ENCODE results near the gene HBE1.

The HBE1 gene

DNA sequence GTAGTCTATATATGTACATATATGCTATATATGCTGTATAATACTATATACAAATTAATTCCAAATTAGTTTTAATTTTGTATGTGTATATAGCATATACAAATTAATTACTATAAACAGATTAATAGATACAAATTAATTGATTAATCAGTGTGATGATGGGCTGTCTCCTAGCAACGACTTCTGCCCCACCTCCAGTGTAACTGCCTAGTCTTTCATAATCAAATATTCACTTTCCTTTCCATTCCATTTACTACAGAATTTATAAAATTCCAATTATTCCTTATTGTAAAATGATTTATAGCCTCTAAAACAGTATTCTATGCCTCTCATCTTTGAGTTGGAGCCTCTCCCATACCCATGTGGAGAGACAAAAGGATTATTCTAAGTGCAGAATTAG lies 36.4 kb downstream of the HBE1 start:
- TF ChIP-seq, protein P1, sequence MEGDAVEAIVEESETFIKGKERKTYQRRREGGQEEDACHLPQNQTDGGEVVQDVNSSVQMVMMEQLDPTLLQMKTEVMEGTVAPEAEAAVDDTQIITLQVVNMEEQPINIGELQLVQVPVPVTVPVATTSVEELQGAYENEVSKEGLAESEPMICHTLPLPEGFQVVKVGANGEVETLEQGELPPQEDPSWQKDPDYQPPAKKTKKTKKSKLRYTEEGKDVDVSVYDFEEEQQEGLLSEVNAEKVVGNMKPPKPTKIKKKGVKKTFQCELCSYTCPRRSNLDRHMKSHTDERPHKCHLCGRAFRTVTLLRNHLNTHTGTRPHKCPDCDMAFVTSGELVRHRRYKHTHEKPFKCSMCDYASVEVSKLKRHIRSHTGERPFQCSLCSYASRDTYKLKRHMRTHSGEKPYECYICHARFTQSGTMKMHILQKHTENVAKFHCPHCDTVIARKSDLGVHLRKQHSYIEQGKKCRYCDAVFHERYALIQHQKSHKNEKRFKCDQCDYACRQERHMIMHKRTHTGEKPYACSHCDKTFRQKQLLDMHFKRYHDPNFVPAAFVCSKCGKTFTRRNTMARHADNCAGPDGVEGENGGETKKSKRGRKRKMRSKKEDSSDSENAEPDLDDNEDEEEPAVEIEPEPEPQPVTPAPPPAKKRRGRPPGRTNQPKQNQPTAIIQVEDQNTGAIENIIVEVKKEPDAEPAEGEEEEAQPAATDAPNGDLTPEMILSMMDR (conservative IDR thresholded peaks at IDR 0.05): no peak
- H3K27ac ChIP-seq: no peak overlapping the region

DNA sequence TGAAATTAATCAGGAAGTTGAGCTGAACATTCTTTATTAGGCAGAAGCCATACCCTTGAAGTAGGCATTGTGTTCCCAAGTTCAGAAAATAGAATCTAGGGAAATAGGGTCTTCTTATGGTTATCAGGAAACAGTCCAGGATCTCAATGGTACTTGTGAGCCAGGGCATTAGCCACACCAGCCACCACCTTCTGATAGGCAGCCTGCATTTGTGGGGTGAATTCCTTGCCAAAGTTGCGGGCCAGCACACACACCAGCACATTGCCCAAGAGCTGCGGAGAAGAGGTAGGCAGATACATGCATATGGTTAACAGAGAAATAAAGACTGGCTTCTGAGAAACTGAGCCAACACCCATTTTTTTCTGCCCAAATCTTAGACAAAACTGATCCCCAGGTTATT lies 36.9 kb downstream of the HBE1 start:
- TF ChIP-seq, protein P1 (conservative IDR thresholded peaks at IDR 0.05): no peak
- no peak overlapping the region for H3K27ac ChIP-seq

DNA sequence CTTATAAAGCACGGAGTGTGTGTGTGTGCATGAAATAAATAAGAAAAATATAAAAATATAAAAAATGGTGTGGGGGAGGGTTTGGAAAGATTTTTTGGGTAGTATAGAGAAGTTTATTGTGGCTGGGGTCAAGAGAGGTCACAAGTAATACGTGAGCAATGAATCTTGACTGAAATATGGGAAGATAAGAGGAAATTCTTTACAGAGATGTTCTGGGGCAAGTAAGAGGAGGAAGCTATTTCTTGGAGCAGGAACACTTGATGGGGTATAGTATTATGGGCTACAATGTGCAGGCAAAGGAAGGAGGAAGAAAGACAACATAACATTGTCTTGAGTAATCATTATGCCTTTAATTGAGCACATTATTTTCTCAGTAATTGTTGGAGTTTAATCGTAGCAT lies 37.6 kb downstream of the HBE1 start:
- no peak overlapping the region for H3K27ac ChIP-seq
- TF ChIP-seq, protein P1 (conservative IDR thresholded peaks at IDR 0.05): no peak

DNA sequence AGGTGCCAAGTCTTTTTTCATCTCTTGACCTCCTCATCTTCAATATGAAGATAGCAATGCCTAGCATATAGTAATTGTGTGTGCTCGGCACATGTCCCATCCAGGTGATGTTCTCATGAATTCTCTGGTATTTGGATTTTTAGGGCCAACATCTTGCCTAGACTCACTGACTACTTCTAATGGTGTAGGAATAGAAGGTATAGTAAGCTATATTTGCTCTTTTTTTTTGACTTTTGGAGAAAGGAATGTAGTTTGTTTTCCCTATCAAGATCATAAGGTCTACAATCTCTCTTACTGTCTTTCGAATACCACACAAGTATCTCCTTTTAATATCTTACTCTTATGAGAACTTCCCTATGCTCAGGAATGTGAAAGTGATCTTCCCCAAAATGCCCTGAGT lies 38.6 kb downstream of the HBE1 start:
- TF ChIP-seq, protein P1 (conservative IDR thresholded peaks at IDR 0.05): no peak
- no peak overlapping the region for H3K27ac ChIP-seq

DNA sequence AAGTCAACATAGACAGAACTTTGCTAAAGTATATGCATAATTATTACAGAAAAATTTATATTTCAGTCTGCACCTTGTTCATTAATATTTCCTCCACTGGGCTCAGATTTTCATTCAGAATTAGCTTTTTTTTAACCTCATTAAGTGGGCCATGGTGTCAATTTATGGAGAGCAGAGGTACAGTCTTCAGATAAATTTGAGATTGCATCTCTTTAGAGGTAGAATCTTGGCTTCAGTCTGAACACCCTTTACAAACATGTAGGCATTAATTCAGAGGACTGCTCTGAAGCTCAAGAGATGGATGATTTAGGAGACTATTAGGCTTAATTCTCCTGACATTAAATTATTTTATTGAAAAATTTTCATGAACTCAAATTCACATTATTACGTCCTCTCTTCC lies 39.5 kb downstream of the HBE1 start:
- H3K27ac ChIP-seq: no peak overlapping the region
- TF ChIP-seq, protein P1 (conservative IDR thresholded peaks at IDR 0.05): no peak

DNA sequence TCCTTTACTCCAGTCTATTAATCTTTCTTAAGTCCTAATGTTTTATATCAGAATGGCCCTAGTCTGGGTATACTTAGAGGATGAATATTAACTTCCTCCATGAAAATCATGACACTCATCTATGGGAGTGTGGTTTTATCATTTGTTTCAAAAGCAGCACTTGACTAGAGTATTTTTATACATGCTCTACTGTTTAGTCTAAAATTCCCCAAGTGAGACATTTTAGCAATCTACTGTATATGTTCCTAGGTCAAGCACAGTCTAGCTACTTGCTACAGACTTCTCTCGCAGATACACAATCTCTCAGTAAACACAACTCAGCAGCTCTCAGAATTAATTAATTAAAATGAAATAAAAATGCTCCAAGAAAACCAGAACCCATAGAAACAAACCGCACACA lies 39.9 kb downstream of the HBE1 start:
- no peak overlapping the region for H3K27ac ChIP-seq
- TF ChIP-seq, protein P1 (conservative IDR thresholded peaks at IDR 0.05): no peak

DNA sequence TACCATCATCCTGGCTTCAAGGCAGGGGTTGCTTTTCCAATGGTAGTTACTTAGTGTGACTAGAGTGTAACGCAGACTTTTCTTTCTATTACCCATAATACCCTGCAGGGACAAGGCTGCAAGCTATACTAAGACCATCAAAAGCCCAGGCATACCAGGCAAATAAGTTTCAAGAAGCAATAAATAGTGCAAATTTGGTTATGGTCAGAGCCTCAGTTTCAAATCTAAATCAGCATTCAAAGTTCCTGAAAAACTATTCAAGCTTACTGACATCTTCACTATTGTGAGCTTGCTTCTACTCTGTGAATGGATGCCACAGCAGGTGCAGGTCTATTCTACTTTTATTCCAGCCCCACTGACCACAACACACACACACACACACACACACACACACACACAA lies 40.4 kb downstream of the HBE1 start:
- TF ChIP-seq, protein P1 (conservative IDR thresholded peaks at IDR 0.05): no peak
- H3K27ac ChIP-seq: no peak overlapping the region

DNA sequence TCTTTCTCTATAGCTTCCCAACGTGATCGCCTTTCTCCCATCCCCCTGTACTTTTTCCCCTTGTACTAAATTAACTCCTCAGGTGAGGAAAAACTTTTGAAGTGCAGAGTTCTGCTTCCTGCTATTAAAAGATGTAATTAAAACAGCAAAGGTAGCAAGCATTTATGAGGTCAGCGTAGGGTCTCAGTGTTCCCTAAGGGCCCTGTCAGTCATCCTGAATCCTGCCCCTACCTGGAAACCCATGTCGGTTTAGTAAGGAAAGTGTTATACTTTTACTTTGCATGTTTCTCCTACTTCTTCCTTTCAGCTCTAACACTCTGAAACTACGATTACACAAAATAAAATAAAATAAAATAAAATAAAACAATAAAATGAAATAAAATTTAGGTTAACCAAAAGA lies 41.6 kb downstream of the HBE1 start:
- H3K27ac ChIP-seq: no peak overlapping the region
- TF ChIP-seq, protein P1 (conservative IDR thresholded peaks at IDR 0.05): no peak
